HG02840 (cell line): Measurements from ENCODE around the gene AJAP1.
"Not testable (repeated sequence)": the region's sequence is repeated elsewhere in the genome, so short reads cannot be mapped to it uniquely, and the experiment has no call there.

Source experiments
- ATAC-seq: cut with Tn5 transposase; IDR thresholded peaks from one replicate; pipeline ENCODE4 v1.9.1; 2021; ENCODE audit warnings: mild to moderate bottlenecking, moderate library complexity, moderate number of reproducible peaks; ENCODE audit not compliant: unreplicated experiment, low FRiP score

The AJAP1 gene, protein sequence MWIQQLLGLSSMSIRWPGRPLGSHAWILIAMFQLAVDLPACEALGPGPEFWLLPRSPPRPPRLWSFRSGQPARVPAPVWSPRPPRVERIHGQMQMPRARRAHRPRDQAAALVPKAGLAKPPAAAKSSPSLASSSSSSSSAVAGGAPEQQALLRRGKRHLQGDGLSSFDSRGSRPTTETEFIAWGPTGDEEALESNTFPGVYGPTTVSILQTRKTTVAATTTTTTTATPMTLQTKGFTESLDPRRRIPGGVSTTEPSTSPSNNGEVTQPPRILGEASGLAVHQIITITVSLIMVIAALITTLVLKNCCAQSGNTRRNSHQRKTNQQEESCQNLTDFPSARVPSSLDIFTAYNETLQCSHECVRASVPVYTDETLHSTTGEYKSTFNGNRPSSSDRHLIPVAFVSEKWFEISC

DNA sequence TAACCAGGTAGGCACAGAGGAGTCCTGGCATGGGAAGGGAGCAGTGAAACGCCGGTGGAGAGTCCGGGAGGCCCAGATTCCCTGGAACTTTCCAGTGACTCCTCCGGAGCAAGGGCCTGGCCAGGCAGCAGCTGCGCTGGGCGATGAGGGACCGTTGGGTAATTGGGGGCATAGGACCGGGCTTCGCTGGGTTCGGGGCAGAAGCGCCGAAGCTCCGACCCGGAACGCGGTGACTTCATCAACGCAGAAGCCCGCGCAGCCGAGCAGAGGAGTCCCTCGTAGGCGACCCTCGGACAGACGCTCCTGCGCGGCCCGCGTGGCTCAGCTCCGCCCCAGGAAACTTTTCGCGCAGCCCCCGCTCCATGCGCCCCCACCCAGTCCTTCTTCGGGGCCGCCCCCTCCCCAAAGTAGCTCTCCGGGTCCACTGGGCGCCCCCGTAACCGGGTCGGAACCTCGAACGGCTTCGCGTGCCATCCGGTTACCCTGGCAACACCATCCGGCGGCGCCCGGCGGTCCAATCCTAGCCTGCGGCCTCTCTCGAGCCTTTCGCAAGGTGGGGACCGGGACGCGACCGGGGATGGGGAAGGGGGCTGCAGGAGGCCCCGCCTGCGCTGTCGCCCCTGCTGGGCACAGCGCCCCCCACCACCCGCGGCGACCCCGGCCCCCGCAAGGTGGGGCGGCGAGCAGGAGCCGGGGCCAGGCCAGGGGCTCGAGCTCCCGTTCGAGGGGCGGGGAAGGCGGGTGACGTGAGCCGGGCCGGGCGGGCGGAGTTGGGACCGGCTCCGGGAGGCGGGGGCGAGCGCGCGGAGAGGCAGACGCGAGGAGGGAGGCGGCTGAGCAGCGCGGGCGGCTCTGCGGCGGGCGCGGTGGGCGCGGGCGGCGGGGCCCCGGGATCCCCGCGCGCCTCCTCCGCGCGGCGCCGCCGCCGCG, at the start of gene AJAP1:
AJAP1 (plus strand) TSS at position 814 of the 930 bp plus-strand sequence. CDS start 817 bp downstream, outside the sequence.
- no peak for ATAC-seq

DNA sequence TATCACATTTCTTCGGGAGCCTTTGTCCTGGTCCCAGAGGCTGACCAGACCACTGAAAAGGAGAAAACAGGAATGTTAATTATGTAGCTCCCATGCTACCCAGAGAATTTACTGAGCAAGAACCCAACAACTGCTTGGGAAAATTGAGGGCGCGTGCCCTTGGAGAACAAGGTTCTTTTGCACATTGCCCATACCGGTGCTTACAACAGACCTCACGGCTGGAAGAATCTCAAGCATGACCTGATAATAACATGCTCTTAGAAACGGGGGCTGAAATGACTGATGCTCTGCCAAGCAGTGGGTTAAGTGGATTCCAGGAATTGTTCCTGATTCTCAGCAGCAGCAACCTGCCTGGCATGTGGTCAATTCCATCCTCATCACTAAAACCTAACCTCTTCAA, 49.3 kb upstream of the AJAP1 start:
- no peak for ATAC-seq

DNA sequence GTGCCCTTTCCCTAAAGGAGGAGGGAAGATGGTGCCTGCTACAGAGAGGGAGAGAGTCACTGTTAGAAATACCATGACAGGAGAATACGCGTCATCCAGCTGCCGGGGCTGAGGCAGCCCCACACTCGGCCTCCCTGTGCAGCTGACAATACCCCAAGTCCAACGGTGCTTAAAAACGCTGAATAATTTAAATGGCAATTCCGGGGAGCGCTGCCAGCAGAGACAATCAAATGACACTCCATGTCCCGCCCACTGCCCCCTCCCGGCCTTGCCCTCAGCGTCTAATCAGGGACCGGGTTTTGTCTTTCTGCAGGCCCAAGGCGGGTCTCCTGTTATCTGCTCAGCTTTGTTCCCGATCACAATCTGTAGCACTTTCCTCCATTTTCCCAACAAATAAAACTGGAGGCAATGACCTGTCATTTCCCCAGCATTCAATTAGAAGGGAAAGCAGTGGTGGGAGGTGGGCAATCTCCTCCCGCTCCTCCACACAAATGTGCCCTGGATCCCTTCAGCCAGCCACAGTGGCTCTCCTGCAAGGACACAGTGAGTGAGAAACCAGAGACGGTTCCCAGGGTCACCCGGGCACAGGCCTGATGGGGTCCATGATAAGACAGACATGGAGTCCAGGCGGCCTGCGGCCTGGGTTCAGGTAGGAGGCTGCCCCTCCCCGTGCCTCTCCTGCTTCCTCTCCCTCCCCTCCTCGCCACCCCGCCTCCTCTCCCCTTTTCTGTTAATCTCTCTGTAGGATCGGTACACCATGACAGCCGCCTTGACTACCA, 42.7 kb upstream of the AJAP1 start:
- ATAC-seq, result no peak

DNA sequence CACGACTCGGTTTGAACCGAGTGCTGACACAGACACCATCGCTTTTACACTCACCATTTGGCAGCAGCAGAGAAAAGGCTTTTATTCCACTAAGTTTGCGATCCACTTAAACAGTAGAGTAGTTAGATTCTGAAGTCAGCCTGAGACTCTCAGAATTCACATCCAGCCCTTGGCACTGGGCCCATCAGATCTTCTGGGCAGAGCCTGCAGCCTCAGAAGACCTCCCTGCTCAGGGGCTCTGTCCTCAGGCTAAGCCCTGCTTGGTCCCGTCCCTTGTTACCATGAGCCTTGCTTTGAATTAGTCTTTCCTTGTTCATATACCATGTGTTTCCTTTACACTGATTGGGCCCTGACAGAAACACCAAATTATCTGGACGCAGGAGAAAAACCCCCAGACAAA, 41.4 kb upstream of the AJAP1 start:
- ATAC-seq, result no peak

DNA sequence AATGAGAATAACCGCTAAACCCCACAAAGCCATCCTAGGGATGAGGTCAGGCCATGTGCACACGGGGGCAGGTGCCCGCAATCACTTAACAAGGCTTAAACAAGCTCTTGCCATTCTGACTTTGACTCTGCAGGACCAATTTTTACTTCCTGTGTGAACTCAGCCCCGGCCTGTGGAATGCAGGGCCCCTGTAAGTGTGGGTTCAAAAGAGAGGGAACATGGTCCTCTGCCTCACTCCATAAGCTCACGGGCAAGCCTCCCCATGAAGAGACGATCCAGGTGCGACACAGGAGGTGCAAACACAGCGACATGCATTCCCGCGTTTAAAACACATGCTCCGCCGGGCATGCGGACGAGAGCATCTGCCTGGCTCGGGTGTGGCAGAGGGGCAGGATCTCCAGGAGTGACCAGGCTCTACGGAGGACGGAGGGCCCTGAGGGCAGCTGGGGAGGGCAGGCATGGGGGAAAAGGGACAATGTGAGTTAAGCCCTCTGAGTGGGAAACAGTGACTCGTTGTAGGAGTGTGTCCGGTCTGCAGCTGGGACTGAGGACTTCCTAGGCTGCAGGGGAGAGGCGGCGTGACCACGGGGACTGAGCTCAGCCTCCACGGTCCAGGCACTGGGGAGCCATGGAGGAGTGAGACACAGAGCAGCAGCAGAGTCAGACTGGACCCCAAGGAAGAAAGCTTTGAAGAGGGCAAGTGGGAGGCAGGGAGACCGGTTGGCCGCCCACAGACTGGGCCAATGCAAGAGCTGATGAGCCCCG, 40.6 kb upstream of the AJAP1 start:
- ATAC-seq, result no peak

DNA sequence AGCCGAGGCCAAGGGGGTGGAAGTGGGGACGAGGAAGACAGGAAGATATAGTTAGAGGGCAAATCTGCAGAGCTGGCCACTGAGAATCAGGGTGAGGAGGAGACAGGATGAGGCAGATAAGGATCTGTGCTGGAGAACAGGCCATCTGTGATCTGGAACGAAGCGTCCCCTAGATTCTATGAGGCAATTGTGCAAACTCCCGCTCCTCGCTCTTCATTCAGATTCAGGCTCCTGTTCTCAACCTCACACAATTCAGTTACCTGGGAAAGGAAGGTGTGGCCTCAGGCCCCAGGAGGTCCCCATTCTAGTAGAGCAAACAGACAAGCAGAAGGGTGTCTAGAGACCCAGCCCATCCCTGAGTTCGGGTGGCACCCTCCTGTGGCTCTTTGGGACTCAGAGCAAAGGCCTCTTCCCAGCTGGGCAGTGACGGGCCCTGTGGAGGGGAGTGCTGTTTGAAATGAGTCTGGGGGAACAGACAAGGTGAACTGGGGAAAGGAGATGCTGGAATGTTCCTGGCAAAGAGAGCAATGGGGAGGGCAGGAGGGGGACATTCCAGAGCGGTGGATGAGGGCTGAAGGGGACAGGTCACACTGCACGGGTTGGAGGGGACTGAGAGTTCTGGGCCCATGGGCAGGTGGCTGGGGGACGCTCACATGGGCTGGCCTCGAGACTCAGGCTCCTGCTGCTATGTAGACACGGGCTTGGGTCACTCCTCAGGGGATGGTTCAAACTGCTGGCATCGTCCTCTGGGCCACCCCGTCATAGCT, 39.9 kb upstream of the AJAP1 start:
- no peak for ATAC-seq

DNA sequence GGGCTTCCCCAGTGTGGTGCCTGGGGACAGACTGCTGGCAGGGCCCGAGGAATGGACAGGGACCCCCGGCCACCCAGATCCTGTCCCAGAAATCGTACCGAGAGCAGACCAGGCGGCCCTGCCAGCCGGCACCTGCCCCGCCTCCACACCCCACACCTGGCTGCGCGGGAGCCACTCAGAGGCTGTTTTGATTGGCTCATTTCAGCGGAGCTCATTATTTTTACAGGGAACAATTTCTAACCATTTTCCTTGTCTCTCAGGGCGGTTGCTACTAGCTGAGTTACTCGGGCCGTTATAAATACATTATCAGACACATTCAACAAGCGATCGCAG, 39.3 kb upstream of the AJAP1 start:
- ATAC-seq, result no peak

DNA sequence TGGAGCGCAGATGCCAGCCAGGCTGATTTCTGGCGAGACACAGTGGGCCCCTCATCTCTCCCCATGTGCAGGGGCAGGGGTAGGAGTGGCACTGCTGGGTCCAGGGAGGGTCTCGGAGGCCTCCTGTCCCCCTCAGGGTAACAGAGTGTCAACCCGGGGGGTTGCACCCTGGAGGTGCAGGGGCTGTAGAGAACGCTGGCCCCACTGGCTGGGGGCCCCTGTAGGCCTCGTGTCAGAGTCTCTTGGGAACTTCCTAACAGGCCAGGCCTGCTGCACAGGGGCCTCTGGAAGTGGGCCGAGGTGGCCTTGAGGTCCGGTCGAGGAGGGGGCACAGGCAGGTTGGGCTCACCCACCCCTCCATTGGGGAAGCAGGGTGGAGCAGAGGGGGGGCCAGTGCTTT, 38.9 kb upstream of the AJAP1 start:
- no peak for ATAC-seq

DNA sequence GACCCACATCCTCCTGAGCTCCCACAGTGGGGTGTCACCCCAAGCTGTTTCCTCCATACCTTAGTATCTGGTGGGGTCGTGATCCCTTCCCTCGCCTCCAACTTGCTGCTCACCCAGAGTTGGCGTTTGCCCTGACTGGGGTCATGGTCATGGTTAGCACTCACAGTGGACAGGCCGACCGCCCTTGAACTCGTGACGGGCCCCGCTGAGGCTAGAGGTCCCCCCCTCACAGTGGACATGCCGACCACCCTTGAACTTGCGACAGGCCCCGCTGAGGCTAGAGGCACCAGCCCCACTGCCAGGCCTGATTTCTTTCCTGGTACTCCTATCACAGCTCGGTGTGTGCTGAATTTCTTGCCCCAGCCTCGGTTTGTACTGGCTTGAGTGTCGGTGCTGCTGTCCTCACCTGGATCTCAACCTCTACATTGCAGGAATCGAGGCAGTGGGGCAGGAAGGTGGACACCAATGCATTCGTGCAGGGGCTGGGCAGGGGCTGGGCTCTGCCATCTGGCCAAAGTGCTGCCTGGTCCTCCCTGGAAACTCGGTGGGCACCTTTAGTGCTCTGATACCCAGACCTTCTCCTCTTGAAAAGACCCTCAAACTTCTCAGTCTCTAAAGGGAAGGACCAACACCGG, 37.5 kb upstream of the AJAP1 start:
- no peak for ATAC-seq

DNA sequence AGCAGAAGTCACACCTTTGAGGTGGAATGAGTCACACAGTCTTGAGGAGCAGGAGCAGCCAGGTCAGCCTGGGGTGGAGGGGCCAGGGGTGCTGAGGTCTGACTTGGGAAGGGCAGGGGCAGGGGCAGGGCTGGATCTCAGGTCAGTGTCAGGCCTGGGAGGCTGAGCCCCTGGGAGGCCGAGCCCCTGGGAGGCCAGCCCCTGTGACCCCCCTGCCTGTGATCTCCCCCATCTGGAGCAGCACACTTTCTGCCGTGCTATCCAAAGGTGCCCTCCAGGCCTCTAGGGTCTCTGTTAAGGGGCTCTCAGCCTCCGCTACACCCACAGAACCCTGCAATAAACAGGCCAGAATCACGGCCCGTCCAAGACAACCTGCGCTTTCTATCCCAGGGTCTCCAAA, 36.9 kb upstream of the AJAP1 start:
- no peak for ATAC-seq

DNA sequence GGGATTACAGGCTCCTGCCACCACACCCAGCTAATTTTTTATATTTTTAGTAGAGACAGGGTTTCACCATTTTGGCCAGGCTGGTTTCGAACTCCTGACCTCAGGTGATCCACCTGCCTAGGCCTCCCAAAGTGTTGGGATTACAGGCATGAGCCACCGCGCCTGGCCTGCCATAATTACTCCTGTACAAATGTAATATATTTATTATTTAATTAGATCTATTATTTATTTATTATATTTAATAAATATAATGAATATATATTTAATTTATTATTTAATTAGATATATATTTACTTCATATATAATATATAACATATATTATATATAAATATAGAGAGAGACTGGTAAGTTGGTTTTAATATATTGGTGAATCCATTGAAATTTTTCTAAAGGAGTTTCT, 35.6 kb upstream of the AJAP1 start:
- ATAC-seq, result not testable (repeated sequence)

DNA sequence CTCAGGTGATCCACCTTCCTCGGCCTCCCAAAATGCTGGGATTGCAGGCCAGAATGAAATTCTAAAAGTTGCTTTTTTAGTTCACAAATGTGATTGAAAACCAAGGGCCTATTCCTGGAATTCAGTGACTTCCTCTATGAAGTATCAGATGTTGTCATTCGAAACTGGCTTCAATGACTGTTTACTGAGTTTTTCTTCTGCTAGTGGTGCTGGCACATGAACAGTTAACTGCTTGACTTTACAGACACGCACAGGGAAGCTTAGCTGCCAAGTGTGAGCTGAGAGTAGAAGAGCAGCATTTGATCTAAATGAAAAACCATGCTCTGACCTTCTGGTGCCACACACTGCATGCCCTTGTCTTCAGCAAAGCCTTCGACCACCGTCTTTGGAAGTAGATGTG, 32.8 kb upstream of the AJAP1 start:
- no peak for ATAC-seq

DNA sequence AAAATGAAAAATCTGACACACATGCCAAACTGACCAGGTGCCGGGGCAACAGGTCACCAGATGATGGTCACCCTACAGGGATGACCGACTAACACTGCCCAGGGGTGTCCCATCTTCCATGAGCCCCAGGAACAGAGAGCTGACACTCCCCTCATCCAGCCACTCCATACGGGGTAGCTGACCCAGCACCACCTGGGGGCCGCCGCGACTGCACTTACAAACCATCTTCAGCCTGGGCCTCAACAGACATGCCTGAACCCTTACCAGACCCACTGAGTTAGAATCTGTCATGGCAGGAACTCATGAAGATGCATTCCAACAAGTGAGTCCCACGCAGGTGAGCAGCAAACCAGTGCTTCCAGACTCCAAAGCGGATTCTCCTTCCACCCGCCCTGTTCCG, 31.6 kb upstream of the AJAP1 start:
- ATAC-seq, result no peak

DNA sequence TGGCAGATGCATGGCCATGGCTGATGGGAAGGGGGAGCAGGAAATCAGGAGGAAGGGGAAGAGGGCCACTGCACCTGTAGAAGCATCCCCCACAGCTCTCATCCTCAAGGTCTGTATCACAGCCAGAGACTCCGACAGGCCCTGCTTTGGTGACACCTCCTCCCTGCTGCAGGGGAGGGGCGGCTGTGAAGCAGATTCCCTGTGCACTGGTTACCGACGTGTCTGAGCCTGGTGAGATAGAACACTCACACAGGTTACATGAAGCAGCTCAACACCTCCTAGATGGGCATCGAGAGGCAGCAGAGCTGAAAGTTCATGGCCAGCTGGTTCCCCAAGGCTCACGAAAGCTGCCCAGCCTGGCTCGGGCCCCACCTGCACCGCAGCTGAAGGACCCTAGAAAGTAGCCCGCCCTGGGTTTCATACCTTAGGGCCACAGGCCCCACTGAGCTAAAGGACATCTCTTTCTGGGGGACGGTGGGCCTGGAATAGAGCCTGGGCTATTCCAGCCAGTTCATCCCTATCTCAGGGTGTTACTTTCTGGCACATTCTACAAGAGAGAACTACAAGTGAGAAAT, 30.2 kb upstream of the AJAP1 start:
- no peak for ATAC-seq

DNA sequence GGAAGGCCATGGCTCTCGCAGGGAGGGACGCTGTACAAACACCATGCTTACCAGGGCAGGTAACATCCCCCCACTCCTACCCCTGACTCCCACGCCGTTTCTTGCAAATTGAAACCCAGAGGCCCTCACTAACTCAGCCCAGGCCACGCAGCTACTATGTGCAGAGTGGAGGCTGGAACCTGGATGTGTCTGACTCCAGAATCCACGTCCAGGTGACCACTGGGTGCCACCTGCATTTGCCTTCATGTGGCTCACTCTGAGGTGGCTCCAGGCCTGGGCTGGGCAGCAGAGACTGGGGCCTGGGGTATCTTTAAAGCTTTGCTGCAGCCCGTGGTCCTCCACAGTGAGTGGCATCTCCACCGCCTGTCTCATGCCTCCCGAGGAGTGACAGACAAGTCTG, 29.6 kb upstream of the AJAP1 start:
- ATAC-seq, result no peak

DNA sequence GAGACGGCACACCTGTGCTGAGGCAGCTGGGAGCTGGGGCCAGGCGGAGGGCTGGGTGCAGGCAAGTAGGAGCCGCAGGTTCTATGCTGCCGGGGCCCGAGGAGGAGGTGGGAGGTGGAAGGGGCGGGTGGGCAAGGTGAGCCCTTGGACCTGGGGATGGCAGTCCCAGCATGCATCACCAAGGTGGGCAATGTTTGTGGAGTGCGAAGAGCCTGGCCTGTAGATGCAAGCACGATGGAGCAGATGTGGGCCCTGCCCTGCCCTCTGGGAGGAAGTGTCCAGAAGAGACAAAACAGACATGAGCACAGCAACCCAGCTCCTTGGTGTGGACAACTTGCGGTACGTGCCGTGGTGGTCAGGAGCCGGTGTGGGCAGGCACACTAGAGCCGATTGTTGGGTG, 28.3 kb upstream of the AJAP1 start:
- no peak for ATAC-seq

DNA sequence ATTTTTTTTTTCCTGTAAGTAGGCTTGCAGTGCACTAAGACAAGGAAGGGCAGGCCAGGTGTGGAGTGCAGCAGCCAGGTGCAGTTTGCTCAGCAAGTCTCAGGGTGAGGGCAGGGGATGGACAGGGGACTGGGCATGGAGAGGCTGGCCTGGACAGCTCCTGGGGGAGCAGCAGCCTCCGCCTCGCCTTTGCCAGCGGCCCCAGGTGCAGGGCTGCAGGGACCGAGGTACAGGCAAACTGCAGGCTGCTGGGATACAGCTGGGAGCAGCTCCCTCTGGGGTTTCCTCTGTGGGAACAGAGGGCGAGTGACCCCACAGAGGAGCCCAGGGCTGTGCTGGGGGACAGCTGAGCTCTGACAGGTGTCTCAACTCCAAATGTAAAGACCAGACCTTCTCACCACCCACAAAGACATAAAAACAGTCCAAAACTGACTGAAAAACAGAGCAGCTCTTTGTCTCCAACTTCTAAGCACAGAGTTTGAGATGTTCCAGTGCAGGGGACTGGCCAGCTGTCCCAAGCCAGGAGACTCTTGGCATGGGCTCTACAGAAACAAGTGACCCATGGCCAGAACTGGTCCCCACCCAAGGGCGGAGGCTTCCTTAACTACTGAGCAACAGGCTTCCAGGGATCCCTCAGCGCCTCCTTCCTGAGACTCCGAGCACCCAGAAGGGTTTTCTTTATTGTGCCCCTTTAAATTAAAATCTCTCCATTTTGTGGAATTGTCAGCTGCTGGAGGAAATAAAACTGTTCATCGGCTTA, 27.7 kb upstream of the AJAP1 start:
- no peak for ATAC-seq

DNA sequence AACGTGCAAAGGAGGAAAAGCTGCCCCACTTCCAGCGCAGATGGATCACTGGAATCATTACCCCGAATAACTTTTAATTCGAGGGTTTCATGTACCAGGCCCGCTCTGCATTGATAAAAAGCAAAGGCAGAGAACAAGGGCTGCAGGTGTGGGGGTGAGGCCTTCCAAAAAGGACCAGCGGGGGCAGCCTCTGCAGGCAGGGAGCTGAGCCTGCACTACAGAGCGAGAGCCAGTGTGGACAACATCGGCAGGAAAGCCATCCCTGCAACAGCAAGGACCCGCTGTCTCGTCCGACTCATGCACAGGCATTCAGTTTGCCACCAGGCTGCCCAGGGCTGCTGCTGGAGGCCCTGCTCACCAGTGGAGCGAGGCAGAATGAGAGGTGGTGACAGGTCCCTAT, 27.1 kb upstream of the AJAP1 start:
- ATAC-seq, result no peak
